Activated B cell treated with CpG ODN at 0.5 μM for 24 hours (primary cell): ENCODE measurements around the gene ZNF689. TPM values are rescaled to one million over a fixed set of nuclear protein-coding genes. Genes with fewer than 3 reads are reported as not detected.

Experiments used
- ATAC-seq: fragments of 200-7000 bp; cut with Tn5 transposase; one replicate; pipeline ENCODE4 v1.10.0; 2021; ENCODE audit warnings: low read depth, mild to moderate bottlenecking, moderate library complexity
- CTCF ChIA-PET: fragments of 350-600 bp; sonication (Branson Sonifier 250); formaldehyde crosslinking; loops from one replicate; lab custom pipeline; 2021; ENCODE audit warnings: antibody characterized with exemption; lab: Charles Lee
- POLR2A ChIA-PET: fragments of 350-600 bp; sonication (Branson Sonifier 250); formaldehyde crosslinking; loops from one replicate; lab custom pipeline; 2021; ENCODE audit warnings: antibody characterized with exemption; lab: Charles Lee
- DNase-seq: peaks from one replicate; pipeline ENCODE4 v3.0.0; 2022
- H3K27ac Mint-ChIP-seq: one replicate; pipeline ENCODE4 v1.8.0; 2020; ENCODE audit warnings: mixed read lengths
- H3K27me3 Mint-ChIP-seq: one replicate; pipeline ENCODE4 v1.8.0; 2021; ENCODE audit warnings: mixed read lengths
- H3K36me3 Mint-ChIP-seq: one replicate; pipeline ENCODE4 v1.8.0; 2021; ENCODE audit warnings: low read depth, mixed read lengths
- H3K4me1 Mint-ChIP-seq: one replicate; pipeline ENCODE4 v1.8.0; 2021; ENCODE audit warnings: mixed read lengths
- H3K4me3 Mint-ChIP-seq: one replicate; pipeline ENCODE4 v1.8.0; 2020; ENCODE audit warnings: mild to moderate bottlenecking, mixed read lengths
- H3K9me3 Mint-ChIP-seq: one replicate; pipeline ENCODE4 v1.8.0; 2020; ENCODE audit warnings: mixed read lengths
- intact Hi-C: fragments of 100-400 bp; cut with micrococcal nuclease; formaldehyde crosslinking; loops from one replicate; pipeline ENCODE4 v1.15.1; 2024
- total RNA-seq: library from RNA; stranded (reverse); gene quantifications from 2 replicates; pipeline ENCODE4 v1.2.3, GENCODE V29; 2022
- TF ChIP-seq, protein P1 (sequence below): fragments of 200-600 bp; IDR thresholded peaks from one replicate; pipeline ENCODE4 v1.8.0; 2022; ENCODE audit warnings: antibody characterized with exemption, mild to moderate bottlenecking

ZNF689 gene
- total RNA-seq, 1 donor from 2014 or later = 10.1 TPM

DNA sequence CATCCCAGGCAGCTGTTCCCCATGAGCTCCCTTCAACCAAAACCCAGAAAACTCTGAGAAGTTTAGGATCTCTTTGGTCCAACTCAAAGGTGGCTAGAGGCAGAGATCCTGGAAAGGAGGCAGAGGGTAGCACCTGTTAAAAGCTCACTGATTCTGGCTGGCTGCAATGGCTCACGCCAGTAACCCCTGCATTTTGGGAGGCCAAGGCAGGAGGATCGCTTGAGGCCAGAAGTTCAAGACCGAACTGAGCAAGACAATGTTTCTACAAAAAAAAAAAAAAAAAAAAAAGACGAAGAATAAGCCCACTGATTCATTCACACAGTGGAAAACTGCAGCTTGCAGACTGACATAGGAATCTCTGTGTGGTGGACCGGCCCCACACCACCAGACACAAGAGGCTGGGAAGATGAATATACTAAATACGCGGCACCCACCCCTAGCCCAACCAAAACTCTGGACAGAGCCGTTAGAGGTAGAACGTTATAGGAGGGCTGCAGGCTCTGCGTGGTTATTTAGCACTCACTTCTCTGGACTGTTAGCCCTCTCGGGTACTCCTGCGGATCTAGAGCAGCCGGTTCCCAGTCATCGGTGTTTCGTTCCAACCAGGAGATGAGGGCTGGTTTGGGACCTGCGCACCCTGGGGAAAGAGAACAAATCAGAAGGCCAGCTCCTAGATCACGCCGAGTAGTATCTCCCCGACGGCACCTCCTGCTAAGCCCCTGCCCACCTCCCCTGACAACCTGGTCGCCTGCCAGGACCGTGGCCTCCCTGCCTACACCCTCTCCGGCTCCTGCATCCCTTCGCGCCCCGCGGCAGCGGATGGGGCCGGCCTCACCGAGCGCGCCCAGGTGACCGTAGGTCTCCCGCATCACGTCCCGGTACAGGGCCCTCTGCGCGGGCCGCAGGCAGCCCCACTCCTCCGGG, 925 bp downstream of the ZNF689 start:
- H3K27me3 Mint-ChIP-seq = no peaks in the 10 kb centered on the region
- no peaks in the 10 kb centered on the region for H3K9me3 Mint-ChIP-seq
- DNase-seq = no peak
- ChIA-PET POLR2A (interaction anchor here (0.6 to 2.3 kb wide), 27 partner anchors 10 to 851 kb away, joined by 3 to 15 read pairs (median 6); partner anchors contain the start of genes PRR14, PYDC1, SEPTIN1 and ZNF688), CTCF (interaction anchor here (0.6 to 3.5 kb wide), 3 partner anchors 19 to 160 kb away, joined by 3 to 12 read pairs (median 3); no protein-coding TSS in a partner anchor)
- H3K4me1 Mint-ChIP-seq = peaks cover 19% of the 10 kb centered on the region
- intact Hi-C loops = no loop called here
- peak overlapping the region; percentile 95 for H3K27ac Mint-ChIP-seq
- TF ChIP-seq, protein P1, sequence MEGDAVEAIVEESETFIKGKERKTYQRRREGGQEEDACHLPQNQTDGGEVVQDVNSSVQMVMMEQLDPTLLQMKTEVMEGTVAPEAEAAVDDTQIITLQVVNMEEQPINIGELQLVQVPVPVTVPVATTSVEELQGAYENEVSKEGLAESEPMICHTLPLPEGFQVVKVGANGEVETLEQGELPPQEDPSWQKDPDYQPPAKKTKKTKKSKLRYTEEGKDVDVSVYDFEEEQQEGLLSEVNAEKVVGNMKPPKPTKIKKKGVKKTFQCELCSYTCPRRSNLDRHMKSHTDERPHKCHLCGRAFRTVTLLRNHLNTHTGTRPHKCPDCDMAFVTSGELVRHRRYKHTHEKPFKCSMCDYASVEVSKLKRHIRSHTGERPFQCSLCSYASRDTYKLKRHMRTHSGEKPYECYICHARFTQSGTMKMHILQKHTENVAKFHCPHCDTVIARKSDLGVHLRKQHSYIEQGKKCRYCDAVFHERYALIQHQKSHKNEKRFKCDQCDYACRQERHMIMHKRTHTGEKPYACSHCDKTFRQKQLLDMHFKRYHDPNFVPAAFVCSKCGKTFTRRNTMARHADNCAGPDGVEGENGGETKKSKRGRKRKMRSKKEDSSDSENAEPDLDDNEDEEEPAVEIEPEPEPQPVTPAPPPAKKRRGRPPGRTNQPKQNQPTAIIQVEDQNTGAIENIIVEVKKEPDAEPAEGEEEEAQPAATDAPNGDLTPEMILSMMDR = no peak
- peaks cover 29% of the 10 kb centered on the region for H3K36me3 Mint-ChIP-seq
- H3K4me3 Mint-ChIP-seq = peak overlapping the region; percentile 93
- ATAC-seq = peak; percentile 43

DNA sequence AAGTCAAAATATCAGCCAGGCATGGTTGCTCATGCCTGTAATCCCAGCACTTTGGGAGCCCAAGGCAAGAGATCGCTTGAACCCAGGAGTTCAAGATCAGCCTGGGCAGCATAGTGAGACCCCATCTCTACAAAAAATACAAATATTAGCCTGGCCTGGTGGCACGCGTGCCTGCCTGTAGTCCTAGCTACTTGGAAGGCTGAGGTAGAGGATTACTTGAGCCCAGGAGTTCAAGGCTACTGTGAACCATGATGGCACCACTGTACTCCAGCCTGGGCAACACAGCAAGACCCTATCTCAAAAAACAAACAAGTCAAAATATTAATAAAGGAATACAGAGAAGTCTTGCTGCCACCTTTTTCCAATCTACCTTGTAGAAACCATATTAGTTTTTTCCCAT, 4.2 kb downstream of the ZNF689 start:
- ChIA-PET POLR2A (interaction anchor here (0.6 kb wide), 2 partner anchors 37 to 138 kb away, joined by 3 to 7 read pairs; no protein-coding TSS in a partner anchor), CTCF (interaction anchor here (1.2 kb wide), 1 partner anchor 9 kb away, joined by 4 read pairs; no protein-coding TSS in a partner anchor)

DNA sequence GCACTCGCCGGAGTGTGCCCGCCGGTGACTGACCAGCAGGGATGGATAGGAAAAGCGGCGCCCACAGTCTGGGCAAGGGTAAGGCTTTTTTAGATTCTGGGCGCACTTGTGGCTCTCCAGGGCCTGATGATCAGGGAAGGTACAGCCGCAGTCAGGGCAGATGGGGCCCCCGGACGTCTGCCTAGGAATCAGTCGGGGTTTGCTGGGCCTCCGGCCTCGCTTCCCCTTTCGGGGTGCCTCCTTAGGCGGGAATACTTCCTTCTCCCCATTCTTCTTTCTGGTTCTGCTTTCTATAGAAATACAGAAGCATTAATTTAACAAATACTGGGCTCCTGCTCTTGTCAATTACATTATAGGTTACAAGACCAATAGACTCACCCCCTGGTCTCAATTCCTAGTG, 5.0 kb downstream of the ZNF689 start:
- ATAC-seq (no peak), DNase-seq (no peak)
- Mint-ChIP-seq H3K27ac (no peak overlapping the region), H3K27me3 (no peaks in the 10 kb centered on the region), H3K36me3 (peaks cover 52% of the 10 kb centered on the region), H3K4me3 (no peak overlapping the region), H3K9me3 (no peaks in the 10 kb centered on the region), H3K4me1 (peaks cover 8% of the 10 kb centered on the region)
- ChIA-PET CTCF (no interaction called here), POLR2A (no interaction called here)
- TF ChIP-seq, protein P1 = no peak
- intact Hi-C loops = no loop called here

More for the DNA sequence above, 4.2 kb downstream of the ZNF689 start:
- H3K4me3 Mint-ChIP-seq = no peak overlapping the region
- intact Hi-C loops = no loop called here
- H3K27me3 Mint-ChIP-seq = no peaks in the 10 kb centered on the region
- H3K4me1 Mint-ChIP-seq = peaks cover 12% of the 10 kb centered on the region
- ATAC-seq (no peak), DNase-seq (no peak)
- TF ChIP-seq, protein P1 = no peak
- no peak overlapping the region for H3K27ac Mint-ChIP-seq
- no peaks in the 10 kb centered on the region for H3K9me3 Mint-ChIP-seq
- peaks cover 52% of the 10 kb centered on the region for H3K36me3 Mint-ChIP-seq

DNA sequence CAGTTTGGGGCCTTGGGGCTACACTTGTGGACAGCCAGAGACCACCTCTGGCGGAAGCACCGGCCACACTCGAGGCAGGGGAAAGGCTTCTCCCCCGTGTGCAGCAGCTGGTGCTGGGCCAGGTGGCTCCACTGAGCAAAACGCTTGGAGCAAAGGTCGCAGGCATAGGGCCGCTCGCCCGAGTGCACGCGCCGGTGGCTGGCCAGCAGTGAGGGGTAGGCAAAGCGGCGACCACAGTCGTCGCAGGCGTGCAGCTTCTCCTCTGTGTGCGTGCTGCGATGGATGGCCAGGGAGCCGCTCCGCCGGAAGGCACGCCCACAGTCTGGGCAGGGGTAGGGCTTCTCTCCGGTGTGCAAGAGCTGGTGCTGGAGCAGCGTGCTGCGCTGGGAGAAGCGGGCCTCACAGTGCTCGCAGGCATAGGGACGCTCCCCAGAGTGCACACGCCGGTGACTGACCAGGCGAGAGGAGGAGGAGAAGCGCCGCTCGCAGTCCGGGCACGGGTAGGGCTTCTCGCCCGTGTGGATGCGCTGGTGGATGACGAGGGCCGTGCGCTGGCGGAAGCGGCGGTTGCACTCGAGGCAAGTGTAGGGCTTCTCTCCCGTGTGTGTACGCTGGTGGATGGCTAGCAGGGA, 5.8 kb downstream of the ZNF689 start:
- H3K4me3 Mint-ChIP-seq = no peak overlapping the region
- H3K27ac Mint-ChIP-seq = no peak overlapping the region
- ChIA-PET CTCF (no interaction called here), POLR2A (no interaction called here)
- no peaks in the 10 kb centered on the region for H3K27me3 Mint-ChIP-seq
- intact Hi-C loops = no loop called here
- peaks cover 52% of the 10 kb centered on the region for H3K36me3 Mint-ChIP-seq
- TF ChIP-seq, protein P1 = no peak
- ATAC-seq (no peak), DNase-seq (no peak)
- H3K9me3 Mint-ChIP-seq = no peaks in the 10 kb centered on the region
- peaks cover 7% of the 10 kb centered on the region for H3K4me1 Mint-ChIP-seq

DNA sequence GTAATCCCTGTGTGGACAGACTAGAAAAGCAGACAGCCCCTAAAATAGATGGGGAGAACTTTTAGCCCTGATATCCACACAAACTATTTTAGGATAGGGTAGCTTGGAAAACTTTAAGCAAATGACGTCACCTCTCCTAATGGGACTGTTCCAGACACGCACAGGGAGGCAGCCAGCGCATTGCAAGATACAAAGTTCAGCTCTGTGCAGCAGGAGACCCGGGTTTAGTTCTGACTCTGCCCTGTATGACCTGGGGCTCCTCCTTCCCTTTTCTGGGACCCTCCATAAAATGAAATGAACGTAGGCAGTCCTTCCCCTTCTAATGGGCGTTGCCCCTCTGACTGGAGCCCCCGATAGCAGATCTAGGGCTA, 6.3 kb downstream of the ZNF689 start:
- POLR2A ChIA-PET = no interaction called here
- ATAC-seq (no peak), DNase-seq (no peak)
- intact Hi-C loops = no loop called here
- no peaks in the 10 kb centered on the region for H3K27me3 Mint-ChIP-seq
- H3K4me3 Mint-ChIP-seq = no peak overlapping the region
- TF ChIP-seq, protein P1 = no peak
- CTCF ChIA-PET = no interaction called here
- no peak overlapping the region for H3K27ac Mint-ChIP-seq
- no peaks in the 10 kb centered on the region for H3K9me3 Mint-ChIP-seq
- H3K4me1 Mint-ChIP-seq = peaks cover 2% of the 10 kb centered on the region
- H3K36me3 Mint-ChIP-seq = peaks cover 52% of the 10 kb centered on the region
